ENCODE results near the gene TNS3.

TNS3 gene

DNA sequence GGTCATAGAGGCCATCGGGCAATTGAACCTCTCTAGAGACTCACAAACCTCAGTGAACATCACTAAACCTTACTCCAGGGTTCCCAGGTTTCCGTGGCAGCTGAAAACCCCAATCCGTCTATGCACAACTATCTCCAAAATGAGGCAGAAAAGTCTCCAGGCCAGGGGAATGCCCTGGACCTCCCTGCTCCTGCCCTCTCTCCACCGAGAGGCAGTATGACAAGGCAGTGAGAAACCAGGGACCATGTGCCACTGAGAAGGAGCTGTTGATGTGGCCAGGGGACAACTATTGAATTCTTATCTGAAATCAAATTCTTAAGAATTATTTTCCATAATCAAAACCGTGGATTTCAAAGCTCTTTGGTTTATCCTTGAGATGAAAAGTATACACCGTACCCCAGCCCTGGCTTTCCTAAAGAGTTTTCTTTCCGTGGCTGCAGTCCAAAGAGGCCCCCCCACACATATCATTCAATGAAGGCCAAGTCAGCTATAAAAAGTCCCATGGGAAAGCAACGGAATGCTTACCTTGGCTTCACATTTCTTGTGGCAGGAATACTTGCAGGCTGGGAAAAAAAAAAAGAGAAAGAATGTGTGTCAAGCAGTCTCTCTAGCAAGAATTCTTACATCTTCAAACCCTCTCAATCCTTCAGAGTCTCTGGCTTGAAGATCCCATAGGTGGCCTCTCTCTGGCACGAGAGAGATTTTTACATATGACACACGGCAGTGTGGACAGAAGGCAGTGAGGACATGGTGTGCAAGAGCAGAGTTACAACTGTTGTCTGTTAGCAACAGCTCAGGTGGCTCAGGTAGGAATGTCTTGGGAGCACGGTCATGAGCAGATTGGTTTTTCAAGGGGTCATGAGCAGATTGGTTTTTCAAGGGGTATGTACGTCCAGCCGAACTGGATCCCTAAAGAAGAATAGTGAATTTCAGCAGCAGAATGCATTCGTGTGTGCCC, 75.2 kb downstream of the TNS3 start:
- no peak for DNase-seq (ENCODE audit: low read depth in 2 of 2)

DNA sequence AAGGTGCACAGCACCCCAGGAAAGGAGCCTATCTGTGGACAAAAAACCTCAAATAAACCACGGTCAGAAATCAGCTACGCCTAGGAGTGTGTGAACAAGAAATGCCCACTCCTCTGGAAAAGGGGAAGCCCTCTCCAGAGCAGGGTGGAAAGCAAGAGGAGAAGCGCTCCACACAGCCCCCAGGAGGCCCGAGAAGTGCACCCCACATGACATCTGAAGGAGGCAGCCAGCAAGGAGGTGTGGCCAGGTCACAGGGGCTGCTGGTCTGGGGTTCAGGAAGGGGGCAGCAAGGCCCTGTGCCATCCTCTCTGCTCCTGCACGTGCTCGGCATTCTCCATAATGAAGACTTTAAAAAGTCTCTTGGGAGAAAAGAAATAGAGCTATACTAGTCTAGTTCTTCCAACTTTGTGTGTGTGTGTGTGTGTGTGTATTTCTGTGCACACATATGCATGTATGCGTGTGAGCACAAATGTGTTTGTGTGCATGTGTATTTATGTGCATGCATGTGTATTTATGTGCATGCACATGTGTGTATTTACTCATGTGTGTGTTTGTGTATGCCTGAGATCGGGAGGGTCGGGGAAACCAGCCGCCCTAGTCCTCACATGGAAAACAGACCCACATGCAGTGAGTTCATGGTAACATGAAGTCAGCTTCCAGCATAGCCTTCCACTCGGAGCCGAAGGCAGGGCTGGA, 76.5 kb downstream of the TNS3 start:
- no peak for DNase-seq (ENCODE audit: low read depth in 2 of 2)

DNA sequence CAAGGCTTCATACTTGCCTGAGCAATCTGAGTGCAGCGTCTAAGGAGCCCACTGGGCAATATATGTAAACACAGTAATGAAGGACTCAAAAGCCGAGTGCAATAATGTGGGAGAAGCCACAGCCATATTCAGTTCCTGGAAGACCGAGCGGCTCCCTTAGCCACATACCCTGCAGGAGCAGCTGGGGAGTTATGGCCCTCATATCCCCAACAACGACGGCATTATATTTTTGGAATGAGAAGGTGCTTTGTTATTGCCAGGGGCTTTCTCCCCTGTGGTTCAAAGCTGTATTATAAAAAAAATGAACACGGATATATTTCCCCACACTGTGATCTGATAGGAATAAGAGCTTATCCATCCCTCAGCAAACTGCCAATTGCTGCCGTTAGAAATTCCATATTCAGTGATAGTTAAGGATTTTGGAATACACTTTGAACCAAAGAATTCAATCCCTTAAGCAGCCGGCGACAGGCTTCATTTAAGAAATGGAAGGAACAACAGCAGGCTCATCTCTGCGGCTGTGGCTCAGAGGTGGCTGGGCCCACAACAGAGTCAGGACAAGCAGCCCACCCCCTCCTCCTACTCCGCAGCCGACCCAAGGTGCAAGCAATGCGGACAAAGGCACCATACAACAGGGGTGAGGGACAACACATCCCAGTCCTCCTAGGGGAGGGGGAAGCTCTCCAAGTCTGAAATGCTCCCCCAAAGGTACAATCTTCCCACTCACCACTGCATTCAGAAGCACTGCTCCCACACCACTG, 77.2 kb downstream of the TNS3 start:
- DNase-seq (ENCODE audit: low read depth in 2 of 2), result no peak

DNA sequence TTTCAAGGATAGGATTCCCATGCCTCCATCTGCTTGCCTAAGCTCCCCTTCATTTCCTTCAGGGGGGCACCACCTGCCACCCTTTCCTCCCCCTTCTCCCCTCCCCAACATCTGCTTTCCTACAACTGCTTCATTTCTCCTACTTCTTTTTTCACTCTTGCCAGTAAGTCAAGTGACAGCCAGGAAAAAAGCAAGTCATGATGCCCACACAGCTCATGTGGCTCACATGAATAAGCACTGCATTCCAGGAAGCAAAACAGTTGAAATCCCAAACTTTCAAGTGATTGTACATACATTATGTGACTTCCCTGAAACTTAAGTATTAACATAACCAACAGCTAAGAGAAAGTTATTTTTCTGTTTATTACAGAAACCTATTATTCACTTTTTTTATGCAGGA, 78.6 kb downstream of the TNS3 start:
- DNase-seq (ENCODE audit: low read depth in 2 of 2), result no peak

DNA sequence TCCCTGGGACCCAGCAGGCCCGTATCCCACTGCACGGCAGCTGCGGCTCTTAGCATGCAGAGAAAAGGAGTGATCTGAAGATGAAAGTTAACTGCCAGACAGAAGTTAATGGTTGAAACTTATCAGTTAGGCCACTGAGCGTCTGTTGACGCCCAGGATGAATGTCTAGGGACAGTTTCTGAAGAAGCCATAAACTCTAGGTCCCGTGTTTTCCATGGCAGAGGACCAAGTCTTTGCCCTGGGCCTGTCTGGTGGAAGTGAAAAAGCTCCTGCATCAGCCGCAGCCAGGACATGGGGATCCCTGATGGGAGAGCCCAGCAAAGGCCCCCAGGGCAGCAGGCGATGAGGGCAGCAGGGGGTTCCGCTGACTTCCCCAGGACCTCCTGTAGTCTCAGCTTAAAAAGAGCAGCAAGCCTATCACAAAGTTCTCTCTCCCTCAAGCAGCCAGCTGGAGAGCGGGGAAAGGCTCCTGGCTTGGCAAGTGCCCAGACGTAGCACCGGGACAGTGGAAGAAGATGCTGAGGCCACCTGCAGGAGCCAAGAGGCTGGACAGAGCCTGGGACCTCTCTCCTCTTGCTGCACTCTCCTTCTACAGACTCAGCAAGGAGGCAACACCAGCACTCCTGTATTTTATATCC, 79.6 kb downstream of the TNS3 start:
- DNase-seq (ENCODE audit: low read depth in 2 of 2), result no peak

DNA sequence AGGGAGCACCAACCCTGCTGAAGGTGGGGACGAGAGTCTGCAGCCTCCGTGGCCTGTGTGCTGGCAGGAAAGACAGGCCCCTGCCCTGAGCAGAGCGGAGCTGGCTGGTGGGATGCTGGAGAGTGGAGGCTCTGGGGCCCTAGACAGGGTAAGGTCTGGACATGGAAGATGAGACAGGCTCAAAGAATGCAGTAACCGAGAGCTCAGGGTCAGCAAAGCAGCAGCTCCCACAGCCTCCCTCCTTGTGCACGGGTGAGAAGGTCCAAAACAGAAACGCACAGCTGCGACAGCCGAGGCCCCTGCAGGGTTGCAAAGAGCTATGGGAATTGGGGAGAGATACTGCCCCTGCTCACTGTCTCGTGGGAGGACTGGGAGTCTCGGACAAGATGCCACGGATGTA, 80.5 kb downstream of the TNS3 start:
- DNase-seq (ENCODE audit: low read depth in 2 of 2), result no peak

DNA sequence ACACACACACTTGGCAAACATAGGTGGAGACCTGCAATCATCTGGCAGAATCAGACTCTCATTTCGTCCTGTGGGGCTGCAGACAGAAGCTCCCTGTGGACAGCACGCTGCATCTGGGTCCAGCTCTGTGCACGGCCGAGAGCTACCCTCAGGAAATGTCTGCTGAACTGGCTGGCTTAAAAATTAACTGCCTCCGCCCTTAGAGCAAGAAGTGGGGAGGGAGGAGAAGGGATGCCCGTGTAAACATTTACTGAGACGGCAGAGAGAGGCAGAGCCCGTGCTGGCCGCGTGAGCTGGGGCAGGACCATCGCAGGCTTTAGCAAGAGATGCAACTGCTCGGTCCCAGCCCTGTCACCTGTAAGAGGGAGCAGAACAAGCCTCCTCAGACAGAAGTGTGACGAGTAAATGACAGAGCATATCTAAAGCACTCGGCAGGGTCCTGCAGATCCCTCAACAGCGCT, 81.8 kb downstream of the TNS3 start:
- no peak for DNase-seq (ENCODE audit: low read depth in 2 of 2)

DNA sequence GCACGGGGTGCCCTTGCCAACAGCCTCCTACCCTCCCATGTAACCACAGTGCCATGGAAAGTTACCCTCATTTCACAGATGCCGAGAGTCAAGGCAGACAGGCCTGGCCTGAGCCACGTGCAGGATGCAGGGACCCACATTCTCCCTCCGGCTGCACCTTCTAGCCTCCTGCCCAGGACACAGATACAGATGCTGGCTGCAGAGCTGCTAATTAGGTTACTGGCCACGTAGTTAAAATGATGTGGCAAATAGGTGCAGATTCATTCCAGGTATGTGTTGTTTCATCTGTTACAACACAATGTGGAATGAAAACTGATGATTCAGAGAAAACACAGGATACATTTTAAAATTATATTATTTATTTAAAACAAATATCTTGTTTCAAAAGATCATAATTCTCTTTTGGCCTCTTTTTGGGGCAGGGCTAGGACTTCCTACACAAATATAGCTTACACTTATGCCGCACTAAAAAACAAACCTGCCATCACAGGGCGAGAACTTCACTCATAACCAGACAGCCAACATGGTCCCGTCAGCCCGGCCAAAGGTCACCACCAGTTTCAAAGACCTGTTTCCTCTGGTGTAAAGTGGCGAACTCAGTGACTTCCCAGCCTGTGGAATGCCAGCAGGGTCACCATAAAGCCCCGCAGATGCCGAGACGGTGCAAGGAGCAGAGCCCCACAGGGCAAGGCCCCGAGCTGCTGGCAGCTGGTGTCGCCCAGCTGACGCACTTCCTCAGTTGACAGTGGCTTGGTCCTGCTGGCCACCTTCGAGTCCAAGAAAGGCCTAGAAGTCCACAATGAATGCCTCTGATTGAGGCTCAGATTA, 83.5 kb downstream of the TNS3 start:
- DNase-seq (ENCODE audit: low read depth in 2 of 2), result no peak

DNA sequence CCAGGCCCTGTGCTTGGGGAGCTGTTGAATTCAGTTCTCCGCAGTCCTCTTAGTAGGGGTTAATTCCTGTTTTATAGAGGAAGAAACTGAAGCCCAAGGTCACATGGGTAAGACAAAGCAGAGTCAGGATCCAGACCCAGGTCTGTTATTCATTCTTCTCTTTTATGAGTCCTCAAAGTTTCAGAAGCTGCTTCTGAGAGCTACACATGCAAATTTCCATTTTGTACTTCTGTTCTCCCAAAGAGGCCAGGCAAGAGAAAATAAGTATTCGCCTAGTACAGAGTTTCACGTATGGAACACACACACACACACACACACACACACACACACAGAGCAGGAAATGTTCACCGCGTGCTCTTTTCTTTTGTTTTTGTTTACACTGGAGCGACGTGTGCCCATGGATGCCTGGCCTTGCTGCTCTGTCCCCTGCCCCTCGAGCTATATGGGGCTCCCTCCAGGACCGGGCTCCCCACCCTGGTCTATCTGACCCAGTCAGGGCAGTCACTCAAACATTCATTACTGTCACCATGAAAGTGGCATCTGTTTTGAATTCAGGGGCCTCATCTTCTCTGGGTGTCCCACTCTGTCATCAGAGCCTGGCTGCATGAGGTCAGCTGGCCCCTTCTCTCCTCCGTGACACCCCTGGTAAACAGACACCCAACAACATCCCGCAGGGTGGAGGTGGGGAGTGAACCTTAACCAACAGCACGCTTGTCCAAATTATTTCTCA, 84.4 kb downstream of the TNS3 start:
- DNase-seq (ENCODE audit: low read depth in 2 of 2), result no peak

DNA sequence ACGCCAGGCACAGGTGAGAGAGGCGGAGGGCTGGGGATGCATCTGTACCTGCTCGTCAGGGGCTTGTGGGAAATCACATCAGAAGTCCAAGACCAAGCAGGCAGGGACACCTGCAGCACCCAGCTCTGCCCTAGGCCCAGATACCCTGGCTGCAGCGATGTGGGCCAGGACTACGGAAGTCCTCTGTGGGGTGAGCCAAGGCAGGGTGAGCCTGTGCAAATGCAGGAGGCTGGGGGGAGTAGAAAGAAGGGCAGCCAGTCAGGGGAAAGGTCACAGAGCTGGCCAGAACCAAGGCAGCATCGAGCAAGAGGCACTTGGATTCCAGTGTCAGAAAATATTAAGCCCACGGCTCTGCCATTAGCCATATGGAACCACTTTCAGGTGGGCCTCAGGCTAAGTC, 85.2 kb downstream of the TNS3 start:
- no peak for DNase-seq (ENCODE audit: low read depth in 2 of 2)

DNA sequence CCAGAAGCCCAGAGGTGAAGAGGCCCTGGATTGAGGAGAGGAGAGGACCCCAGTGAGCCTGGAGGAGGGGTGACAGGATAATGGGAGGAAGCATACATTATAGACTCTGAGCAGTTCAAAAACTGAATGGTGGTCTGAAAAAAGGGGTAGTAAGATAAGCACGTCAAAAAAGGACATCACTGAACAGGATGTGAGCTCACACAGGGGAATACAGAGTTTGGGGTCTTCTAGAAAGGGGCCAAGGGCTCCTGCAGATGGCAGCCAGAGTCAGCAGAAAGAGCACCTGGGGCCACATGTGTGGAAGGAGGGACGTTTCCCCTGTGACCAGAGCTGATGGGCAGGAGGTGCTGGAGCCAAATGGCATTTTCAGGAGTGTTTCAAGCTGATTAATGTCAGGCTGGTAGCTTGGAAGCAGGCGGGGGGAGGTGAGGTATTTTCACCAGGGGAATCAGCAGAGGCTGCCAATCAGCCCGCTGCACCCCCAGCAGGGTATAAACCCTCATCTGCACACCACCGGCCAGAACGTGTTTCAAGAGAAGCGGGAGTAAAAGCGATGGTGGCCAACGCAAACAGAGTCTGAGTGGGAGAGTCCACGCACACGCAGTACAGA, 85.8 kb downstream of the TNS3 start:
- DNase-seq (ENCODE audit: low read depth in 2 of 2), result no peak

DNA sequence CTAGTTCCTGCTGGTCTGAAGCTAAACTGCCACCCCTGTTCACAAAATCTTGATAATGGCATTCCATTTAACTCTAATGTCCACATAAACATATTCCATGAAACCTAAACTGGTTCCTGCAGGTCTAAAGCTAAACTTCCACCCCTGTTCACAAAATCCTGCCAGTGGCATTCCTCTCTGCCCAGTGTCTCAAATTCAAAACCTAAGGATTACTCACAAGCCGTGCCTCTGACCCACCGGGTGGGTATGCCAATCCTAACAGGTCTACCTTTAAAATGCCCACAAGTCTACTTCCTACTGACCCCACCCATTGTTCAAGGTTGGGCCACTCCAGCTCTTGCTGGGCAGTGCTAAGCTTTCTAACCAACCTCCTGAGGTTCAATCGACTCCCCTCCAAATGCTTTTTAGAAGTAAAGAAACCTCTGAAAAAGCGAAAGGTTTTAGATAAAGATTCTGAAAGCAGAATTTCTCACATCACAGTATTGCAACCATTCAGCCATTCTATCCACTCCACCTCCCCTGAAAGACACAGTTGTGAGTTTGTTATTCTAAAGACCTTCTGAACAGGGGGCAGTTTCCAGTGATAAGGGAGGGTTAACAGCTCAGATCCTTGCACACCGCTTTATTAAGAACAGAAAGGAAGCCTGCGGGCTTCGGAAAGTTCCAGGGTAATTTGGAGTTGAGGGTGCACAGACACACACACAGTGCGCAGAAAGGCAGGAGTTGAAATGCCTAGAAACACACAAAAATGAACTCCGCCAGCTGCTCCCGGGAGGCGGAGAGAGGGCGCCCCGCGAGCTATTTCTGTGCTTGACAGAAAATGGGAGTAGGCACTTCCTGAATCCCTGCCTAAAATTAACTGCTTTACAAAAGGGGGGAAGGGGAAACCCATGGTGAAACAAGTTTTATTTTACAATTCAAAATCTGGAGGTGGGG, 87.7 kb downstream of the TNS3 start:
- DNase-seq (ENCODE audit: low read depth in 2 of 2), result no peak

DNA sequence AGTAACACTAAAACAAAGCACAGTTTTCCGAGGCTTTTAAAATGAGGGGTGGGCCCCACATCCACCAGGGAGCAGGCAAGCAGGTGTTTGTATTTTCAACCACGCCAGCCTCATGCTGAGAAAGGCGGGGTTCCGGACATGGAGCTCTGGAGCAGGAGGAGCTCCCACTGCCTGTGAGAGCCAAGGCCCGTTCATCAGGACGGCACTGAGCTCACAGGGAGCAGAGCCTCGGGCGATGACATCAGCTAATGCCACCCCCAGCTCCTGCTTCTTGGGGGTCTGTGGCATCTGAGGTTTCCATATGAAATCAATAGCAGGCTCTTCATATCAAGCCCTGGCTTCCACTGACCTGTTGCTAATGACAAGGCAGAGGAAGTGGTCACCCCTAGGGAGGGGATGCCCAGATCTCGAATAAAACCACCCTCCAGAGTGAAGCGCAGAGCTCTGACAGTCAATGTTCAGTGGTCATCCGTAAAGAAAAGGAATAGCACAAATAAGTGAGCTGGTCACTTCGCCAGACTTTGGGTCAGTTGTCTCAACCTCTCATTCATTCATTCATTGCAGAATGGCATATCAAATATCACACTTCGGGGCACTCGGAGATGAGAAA, 89.1 kb downstream of the TNS3 start:
- DNase-seq (ENCODE audit: low read depth in 2 of 2), result no peak

DNA sequence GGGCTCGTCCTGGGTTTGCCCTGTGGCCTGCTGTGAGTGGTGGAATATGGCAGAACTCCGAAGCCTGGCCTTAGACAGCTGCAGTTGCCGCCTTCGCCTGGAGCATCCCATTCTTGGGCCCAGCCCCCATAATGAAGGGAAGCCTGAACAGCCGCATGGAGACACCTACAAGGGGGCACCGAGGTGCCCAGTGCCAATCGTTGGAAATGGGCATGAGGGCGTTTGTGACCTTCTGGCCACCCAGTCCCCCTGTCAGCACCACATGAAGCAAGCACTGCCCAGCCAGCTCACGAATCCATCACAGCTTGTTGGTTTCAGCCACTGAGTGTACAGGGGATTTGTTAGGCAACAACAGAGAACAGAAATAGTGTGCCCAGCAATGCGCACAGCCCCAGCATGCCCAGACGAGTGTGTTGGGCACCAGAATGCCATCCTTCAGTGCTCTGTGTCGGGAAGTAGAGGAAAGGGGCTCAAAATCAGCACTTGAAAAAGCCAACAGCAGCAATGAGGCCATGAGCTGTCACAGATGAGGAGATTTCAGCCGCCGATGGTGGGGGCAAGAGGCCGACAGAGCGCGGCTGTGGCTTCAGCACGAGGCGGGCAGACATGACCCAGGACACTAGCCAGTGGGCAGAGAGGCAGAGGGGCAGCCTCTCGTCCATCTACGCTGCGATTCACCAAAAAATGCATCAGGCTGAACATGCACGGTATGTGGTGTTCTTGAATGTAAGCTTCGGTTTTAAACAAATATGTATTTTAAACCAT, 91.2 kb downstream of the TNS3 start:
- DNase-seq (ENCODE audit: low read depth in 2 of 2), result no peak

DNA sequence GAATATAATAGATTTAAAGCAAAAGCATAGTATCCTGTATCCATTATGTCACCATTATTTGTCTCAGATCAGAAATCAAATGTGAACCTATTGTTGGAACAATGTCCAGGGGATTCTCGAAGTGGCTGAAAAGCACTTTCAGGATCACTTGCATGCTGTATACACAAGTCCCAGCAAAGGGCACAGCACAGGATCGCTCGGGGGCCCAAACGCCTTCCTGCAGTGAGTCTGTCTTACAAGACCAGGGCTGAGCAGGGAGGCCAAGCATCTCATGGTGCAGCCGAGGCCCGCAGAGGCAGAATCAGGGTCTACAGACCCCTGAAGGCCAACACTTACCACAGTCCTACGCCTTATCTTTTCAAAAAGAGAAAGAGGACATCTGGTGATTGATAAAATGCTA, 92.3 kb downstream of the TNS3 start:
- no peak for DNase-seq (ENCODE audit: low read depth in 2 of 2)

DNA sequence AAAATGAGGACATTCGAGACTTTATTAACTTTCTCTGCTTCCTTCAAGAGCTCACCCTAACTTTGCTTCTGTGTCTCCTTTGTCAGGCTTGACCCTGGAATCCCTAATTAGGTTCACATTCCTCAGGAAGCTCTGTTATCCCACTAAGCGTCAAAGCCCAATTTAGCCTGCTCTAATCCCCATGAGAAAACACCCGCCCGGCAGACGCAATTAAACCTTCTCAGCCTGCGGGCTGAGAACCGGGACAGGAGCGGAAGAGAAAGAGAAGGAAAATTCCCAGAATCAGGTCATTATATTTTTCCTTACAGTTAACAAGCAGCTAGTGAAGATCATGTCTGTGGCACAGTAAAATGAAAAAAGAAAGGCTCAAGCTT, 93.0 kb downstream of the TNS3 start:
- no peak for DNase-seq (ENCODE audit: low read depth in 2 of 2)

DNA sequence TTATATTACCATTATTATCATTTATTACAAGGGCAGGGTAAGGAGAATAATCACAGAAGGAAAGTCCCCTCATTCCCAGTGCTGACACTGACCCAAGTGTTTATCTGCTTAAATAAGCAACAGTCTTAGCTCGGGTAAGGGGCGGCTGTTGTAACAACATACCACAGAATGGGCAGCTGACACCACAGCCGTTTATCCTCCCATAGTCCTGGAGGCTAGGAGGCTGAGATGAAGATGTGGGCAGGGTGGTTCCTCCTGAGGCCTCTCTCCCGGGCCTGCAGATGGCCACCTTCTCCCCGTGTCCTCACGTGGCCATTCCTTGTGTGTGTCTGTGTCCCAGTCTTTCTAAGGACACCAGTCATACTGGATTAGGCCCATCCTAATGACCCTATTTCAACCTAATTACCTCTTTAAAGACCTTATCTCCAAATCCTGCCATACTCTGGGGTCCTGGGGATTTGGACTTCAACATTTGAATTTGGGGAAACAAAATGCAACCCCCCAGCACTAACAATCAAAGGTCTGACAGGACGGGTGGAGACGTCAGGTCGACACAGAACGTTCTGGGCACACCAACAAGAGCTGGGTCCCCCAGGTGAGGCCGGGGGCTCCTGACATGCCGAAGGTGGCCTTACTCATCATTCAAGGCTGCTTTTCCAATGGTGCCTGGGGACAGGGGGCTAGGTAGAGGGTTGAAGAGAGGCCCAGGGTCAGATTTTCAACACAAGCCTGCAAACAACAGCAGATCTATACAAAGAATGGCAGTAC, 93.5 kb downstream of the TNS3 start:
- DNase-seq (ENCODE audit: low read depth in 2 of 2), result no peak
